ENCODE measurements around the gene SERPINA12.

The SERPINA12 gene

DNA sequence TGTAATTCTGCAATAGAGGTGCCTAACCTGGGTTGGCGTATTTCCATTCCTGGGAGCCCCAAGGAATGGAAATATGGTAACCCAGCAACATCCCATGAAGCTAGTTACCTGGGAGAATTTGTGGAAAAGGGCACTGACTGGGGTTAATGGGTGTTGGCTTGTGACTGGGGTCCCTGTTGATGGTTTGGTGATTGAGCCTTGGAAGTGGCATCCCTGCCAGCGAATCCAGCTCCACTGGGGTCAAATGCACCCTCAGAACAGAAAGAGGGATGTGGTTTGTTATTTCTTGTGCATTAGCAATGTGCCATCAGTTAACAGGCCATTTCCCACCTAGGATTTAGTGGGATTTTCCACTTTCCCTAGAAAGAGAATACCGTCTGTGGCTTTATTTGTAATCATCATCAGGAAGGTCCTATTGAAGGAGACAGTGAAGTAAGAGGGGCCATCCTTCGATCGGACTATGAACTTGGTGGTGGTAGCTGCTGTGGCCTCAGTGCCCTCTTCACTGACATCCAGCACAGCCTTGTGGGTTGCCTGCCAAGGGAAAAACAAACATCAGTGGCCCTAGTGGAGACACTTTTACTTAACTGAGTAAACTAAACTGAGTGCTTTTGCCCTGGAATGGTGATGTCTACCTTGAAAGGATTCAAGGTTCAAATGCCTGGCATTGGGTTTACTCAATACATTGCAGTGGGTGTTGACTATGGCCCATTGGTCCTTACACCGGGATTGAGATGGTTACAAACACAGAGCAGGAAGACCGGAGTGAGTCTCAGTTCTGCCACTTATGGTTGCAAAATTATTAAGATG lies 46.3 kb downstream of the SERPINA12 start:
- TF ChIP-seq, protein P1, sequence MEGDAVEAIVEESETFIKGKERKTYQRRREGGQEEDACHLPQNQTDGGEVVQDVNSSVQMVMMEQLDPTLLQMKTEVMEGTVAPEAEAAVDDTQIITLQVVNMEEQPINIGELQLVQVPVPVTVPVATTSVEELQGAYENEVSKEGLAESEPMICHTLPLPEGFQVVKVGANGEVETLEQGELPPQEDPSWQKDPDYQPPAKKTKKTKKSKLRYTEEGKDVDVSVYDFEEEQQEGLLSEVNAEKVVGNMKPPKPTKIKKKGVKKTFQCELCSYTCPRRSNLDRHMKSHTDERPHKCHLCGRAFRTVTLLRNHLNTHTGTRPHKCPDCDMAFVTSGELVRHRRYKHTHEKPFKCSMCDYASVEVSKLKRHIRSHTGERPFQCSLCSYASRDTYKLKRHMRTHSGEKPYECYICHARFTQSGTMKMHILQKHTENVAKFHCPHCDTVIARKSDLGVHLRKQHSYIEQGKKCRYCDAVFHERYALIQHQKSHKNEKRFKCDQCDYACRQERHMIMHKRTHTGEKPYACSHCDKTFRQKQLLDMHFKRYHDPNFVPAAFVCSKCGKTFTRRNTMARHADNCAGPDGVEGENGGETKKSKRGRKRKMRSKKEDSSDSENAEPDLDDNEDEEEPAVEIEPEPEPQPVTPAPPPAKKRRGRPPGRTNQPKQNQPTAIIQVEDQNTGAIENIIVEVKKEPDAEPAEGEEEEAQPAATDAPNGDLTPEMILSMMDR (IDR thresholded peaks at IDR 0.05): no peak
- Histone ChIP-seq H3K27me3 (ENCODE audit: control insufficient read depth, insufficient read depth, low read length) (no peaks in the 10 kb centered on the region), H3K79me2 (no peaks in the 10 kb centered on the region), H3K9me3 (ENCODE audit: control insufficient read depth, low read length) (no peaks in the 10 kb centered on the region), H2AFZ (no peak overlapping the region), H3K4me3 (ENCODE audit: low read depth, low read length) (no peak overlapping the region), H3K4me2 (ENCODE audit: low read length) (no peak overlapping the region), H3K9ac (no peak overlapping the region), H3K4me1 (no peaks in the 10 kb centered on the region), H3K36me3 (ENCODE audit: control insufficient read depth, insufficient read depth, low read length) (no peaks in the 10 kb centered on the region), H3K27ac (no peak overlapping the region)

DNA sequence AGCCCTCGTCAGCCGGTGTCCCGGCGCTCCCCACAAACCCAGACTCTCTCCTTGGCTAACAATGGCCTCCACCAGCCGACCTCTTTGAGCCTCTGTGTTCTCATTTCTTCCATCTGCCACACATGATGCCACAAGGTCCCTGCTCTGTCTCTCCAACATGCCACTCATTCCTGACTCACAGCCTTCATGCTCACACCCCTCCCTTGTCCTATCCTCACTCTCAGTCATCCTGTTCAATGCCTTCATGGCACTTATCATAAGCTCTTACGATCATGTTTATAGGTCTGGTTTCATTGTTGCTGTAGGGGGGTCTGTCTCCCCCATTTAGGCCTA lies 47.1 kb downstream of the SERPINA12 start:
- Histone ChIP-seq H2AFZ (no peak overlapping the region), H3K36me3 (ENCODE audit: control insufficient read depth, insufficient read depth, low read length) (no peaks in the 10 kb centered on the region), H3K4me2 (ENCODE audit: low read length) (no peak overlapping the region), H3K79me2 (no peaks in the 10 kb centered on the region), H3K4me3 (ENCODE audit: low read depth, low read length) (no peak overlapping the region), H3K27ac (no peak overlapping the region), H3K9ac (no peak overlapping the region), H3K4me1 (no peaks in the 10 kb centered on the region), H3K27me3 (ENCODE audit: control insufficient read depth, insufficient read depth, low read length) (no peaks in the 10 kb centered on the region), H3K9me3 (ENCODE audit: control insufficient read depth, low read length) (no peaks in the 10 kb centered on the region)
- TF ChIP-seq, protein P1 (IDR thresholded peaks at IDR 0.05): no peak

DNA sequence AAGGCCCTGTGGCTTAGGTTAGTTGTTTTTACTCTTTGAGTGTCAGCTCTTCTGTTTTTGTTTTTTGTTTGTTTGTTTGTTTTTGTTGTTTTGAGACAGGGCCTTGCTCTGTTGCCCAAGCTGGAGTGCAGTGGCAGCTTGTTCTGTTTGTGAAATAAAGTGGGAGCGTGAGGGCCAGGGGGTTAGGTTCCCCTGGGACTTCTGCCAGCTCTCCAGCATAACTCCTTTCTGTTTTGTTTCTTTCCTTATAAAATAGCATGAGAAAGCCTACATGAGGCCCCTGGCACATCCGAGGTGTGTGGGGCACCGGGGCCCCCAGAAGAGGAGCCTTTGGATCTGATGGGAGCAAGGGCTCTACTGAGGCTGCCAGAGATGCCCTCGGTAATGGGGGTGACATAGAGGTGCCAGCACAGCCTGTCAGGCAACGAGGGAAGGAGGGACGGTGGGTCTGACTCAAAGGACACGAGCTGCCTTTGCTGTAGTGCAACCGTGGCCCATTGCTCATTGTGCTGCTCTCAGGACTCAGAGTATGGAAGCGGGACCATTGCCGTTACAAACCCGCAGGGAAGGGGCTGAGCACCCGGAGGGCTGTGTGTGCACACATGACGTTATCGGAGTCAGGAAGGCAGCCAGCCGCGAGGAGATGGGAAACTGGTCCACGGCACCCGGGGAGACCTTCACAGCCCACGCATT lies 47.6 kb downstream of the SERPINA12 start:
- H3K36me3 ChIP-seq (ENCODE audit: control insufficient read depth, insufficient read depth, low read length): no peaks in the 10 kb centered on the region

DNA sequence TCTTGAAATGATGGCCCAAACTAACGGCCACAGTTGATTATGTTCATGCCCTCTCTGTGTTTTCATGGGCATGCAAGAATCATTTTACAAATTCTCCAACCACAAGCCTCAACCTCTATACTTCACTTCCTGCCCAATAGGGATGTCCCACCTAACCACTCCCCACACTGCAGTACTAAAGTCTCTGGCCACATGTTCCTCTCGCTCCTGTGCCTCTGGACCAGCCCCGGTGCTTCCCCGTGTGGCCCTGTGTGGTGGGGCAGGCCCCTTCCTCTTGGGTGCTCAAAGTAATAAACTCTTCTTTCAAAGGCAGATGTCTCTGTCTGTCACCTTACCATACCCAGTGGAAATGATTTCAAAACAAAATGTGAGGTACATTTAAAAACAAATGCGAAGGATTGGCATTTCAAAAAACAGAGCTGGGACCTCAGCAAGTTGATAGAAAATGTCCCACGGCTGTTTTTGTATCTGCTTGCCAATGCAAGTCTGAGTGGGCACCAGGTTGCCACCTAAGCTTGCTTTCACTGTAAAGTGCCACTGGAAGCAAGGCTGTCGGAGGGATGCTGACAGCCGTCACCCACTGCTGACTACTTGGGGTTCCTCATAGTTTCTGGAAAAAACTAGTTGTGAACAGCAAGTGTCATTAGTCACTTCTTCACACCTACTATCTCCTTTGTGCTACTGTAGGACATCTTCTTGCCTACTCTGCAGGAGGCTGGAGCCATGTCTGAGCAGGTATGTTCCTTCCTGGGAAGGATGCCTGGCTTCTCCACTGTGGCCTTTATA lies 48.4 kb downstream of the SERPINA12 start:
- no peak overlapping the region for H3K9ac ChIP-seq
- no peak overlapping the region for H3K27ac ChIP-seq
- no peaks in the 10 kb centered on the region for H3K36me3 ChIP-seq (ENCODE audit: control insufficient read depth, insufficient read depth, low read length)
- H3K4me3 ChIP-seq (ENCODE audit: low read depth, low read length): no peak overlapping the region
- no peaks in the 10 kb centered on the region for H3K4me1 ChIP-seq
- no peak overlapping the region for H3K4me2 ChIP-seq (ENCODE audit: low read length)
- no peak overlapping the region for H2AFZ ChIP-seq
- TF ChIP-seq, protein P1 (IDR thresholded peaks at IDR 0.05): no peak
- no peaks in the 10 kb centered on the region for H3K79me2 ChIP-seq
- no peaks in the 10 kb centered on the region for H3K27me3 ChIP-seq (ENCODE audit: control insufficient read depth, insufficient read depth, low read length)
- no peaks in the 10 kb centered on the region for H3K9me3 ChIP-seq (ENCODE audit: control insufficient read depth, low read length)

More for the DNA sequence above, 47.6 kb downstream of the SERPINA12 start:
- no peaks in the 10 kb centered on the region for H3K79me2 ChIP-seq
- H3K27me3 ChIP-seq (ENCODE audit: control insufficient read depth, insufficient read depth, low read length): no peaks in the 10 kb centered on the region
- TF ChIP-seq, protein P1 (IDR thresholded peaks at IDR 0.05): no peak
- H3K4me3 ChIP-seq (ENCODE audit: low read depth, low read length): no peak overlapping the region
- no peak overlapping the region for H2AFZ ChIP-seq
- no peak overlapping the region for H3K9ac ChIP-seq
- H3K27ac ChIP-seq: no peak overlapping the region
- no peaks in the 10 kb centered on the region for H3K4me1 ChIP-seq
- no peaks in the 10 kb centered on the region for H3K9me3 ChIP-seq (ENCODE audit: control insufficient read depth, low read length)
- H3K4me2 ChIP-seq (ENCODE audit: low read length): no peak overlapping the region

Data from parathyroid adenoma (tissue), 2 donors.